OCI-LY1 (cell line): ENCODE results near the gene MROH7.

Experiments used
- EZH2 ChIP-seq: fragments of 200-600 bp; sonication (generic), shearing (Covaris generic); IDR thresholded peaks from 2 replicates; pipeline ENCODE4 v1.8.0; 2017; ENCODE audit warnings: borderline replicate concordance, mixed run types, mild to moderate bottlenecking, antibody characterized with exemption, low read length, moderate library complexity, mixed read lengths
- TF ChIP-seq, protein P1 (sequence below): fragments of 200-600 bp; sonication (generic), shearing (Covaris generic); IDR thresholded peaks from 2 replicates; pipeline ENCODE4 v1.5.1; 2017; ENCODE audit warnings: mild to moderate bottlenecking, antibody characterized with exemption, low read length, moderate library complexity, mixed read lengths

GRCh38 chr1:54701996-54702395, 60.4 kb downstream of the MROH7 start:
- TF ChIP-seq, protein P1, sequence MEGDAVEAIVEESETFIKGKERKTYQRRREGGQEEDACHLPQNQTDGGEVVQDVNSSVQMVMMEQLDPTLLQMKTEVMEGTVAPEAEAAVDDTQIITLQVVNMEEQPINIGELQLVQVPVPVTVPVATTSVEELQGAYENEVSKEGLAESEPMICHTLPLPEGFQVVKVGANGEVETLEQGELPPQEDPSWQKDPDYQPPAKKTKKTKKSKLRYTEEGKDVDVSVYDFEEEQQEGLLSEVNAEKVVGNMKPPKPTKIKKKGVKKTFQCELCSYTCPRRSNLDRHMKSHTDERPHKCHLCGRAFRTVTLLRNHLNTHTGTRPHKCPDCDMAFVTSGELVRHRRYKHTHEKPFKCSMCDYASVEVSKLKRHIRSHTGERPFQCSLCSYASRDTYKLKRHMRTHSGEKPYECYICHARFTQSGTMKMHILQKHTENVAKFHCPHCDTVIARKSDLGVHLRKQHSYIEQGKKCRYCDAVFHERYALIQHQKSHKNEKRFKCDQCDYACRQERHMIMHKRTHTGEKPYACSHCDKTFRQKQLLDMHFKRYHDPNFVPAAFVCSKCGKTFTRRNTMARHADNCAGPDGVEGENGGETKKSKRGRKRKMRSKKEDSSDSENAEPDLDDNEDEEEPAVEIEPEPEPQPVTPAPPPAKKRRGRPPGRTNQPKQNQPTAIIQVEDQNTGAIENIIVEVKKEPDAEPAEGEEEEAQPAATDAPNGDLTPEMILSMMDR: no peak
- no peak for TF ChIP-seq EZH2
